OCI-LY7 (cell line): ENCODE results near the gene ROBO3. TPM values are rescaled to one million over a fixed set of nuclear protein-coding genes. Genes with fewer than 3 reads are reported as not detected.

Source experiments
- BruUV-seq: library from RNA; stranded (reverse); fragments of 400-500 nt; replicated peaks from 2 replicates; lab custom pipeline; 2021; lab: Mats Ljungman, UMichigan
- CTCF ChIA-PET: fragments of 300-600 bp; sonication (Branson Sonifier 250); formaldehyde crosslinking; loops from one replicate; lab custom pipeline; 2022; ENCODE audit warnings: antibody characterized with exemption; ENCODE audit not compliant: unreplicated experiment; lab: Charles Lee
- POLR2A ChIA-PET: fragments of 300-600 bp; sonication (Branson Sonifier 250); formaldehyde crosslinking; loops from one replicate; lab custom pipeline; 2022; ENCODE audit warnings: antibody characterized with exemption; lab: Charles Lee
- DNase-seq: peaks from one replicate; pipeline ENCODE4 v3.0.0-alpha.2; 2015; ENCODE audit warnings: low spot score
- H2AFZ ChIP-seq: fragments of 200-600 bp; sonication (generic), shearing (Covaris generic); 2 replicates; pipeline ENCODE4 v1.6.1; 2014; ENCODE audit warnings: mild to moderate bottlenecking, antibody characterized with exemption, low read length, moderate library complexity
- H3K27ac ChIP-seq: fragments of 200-600 bp; sonication (generic); 2 replicates; pipeline ENCODE4 v1.5.1; 2014; ENCODE audit warnings: mixed run types, low read depth, mild to moderate bottlenecking, moderate library complexity, low read length, inconsistent platforms; ENCODE audit not compliant: poor library complexity, severe bottlenecking
- H3K36me3 ChIP-seq: fragments of 200-600 bp; sonication (generic); 2 replicates; pipeline ENCODE4 v1.6.1; 2014; ENCODE audit warnings: mild to moderate bottlenecking, antibody characterized with exemption, low read length, moderate library complexity, mixed read lengths; ENCODE audit not compliant: insufficient read depth
- H3K4me1 ChIP-seq: fragments of 200-600 bp; sonication (generic); 2 replicates; pipeline ENCODE4 v1.5.1; 2014; ENCODE audit warnings: mild to moderate bottlenecking, low read length; ENCODE audit not compliant: insufficient read depth, poor library complexity, severe bottlenecking
- H3K4me2 ChIP-seq: fragments of 200-600 bp; sonication (generic); 2 replicates; pipeline ENCODE4 v1.6.1; 2014; ENCODE audit warnings: mild to moderate bottlenecking, low read length
- H3K4me3 ChIP-seq: fragments of 200-600 bp; sonication (generic); 2 replicates; pipeline ENCODE4 v1.5.1; 2014; ENCODE audit warnings: mild to moderate bottlenecking, low read depth, low read length; ENCODE audit not compliant: poor library complexity, severe bottlenecking
- H3K79me2 ChIP-seq: fragments of 200-600 bp; sonication (generic); 2 replicates; pipeline ENCODE4 v1.6.1; 2016; ENCODE audit warnings: low read depth, mild to moderate bottlenecking, low read length, moderate library complexity, mixed read lengths; ENCODE audit not compliant: insufficient read depth
- H3K9me2 ChIP-seq: fragments of 200-600 bp; sonication (generic); 2 replicates; pipeline ENCODE4 v1.6.1; 2016; ENCODE audit warnings: mild to moderate bottlenecking, low read length, mixed read lengths; ENCODE audit not compliant: insufficient read depth
- H3K9me3 ChIP-seq: fragments of 200-600 bp; sonication (generic); 2 replicates; pipeline ENCODE4 v1.6.1; 2014; ENCODE audit warnings: mild to moderate bottlenecking, mixed run types, low read length, mixed read lengths
- H4K20me1 ChIP-seq: fragments of 200-600 bp; sonication (generic); 2 replicates; pipeline ENCODE4 v1.6.1; 2014; ENCODE audit warnings: mild to moderate bottlenecking, antibody characterized with exemption, low read length, moderate library complexity, mixed read lengths; ENCODE audit not compliant: insufficient read depth
- EZH2phosphoT487 ChIP-seq: fragments of 200-600 bp; sonication (generic); IDR thresholded peaks from 2 replicates; pipeline ENCODE4 v1.6.1; 2018; ENCODE audit warnings: low read depth, borderline replicate concordance, mild to moderate bottlenecking, mixed run types, antibody characterized with exemption, low read length, moderate library complexity, mixed read lengths
- intact Hi-C: fragments of 100-400 bp; cut with micrococcal nuclease; formaldehyde crosslinking; loops from one replicate; pipeline ENCODE4 v1.10.0; 2022; ENCODE audit not compliant: unreplicated experiment
- total RNA-seq, 2 experiments: library from RNA; depleted of rRNA in 1 of 2; stranded (reverse); fragments of >200 nt in 1 of 2; shearing (Covaris generic) in 1 of 2; gene quantifications; 2 replicates each; pipeline ENCODE4 v1.2.3, GENCODE V29; 2014 to 2022
- TF ChIP-seq, protein P1 (sequence below): fragments of 200-600 bp; sonication (generic); conservative IDR thresholded peaks from 2 replicates; pipeline ENCODE4 v1.5.1; 2014; ENCODE audit warnings: mild to moderate bottlenecking, antibody characterized with exemption, low read length, moderate library complexity, mixed read lengths

Gene ROBO3
- total RNA-seq, 2 experiments from 2014 or later = 0.19 TPM; not detected in 1

DNA sequence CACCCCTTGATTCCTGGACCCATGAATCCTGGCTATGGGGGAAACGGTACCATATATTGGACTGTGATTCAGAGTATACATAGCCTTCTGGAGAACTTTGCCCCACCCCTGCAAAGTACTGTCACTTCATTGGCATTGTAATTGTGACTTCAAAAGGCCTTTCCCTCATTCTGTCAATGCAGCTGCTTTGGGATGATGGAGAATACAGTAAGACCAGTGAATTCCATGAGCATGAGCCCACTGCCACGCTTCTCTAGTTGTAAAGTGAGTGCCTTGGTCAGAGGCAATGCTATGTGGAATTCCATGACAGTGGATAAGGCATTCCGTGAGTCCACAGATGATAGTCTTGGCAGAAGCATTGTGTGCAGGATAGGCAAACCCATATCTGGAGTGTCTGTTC is 39.4 kb upstream of the ROBO3 start:
- no peaks in the 10 kb centered on the region for H3K9me3 ChIP-seq
- no peaks in the 10 kb centered on the region for H3K4me1 ChIP-seq
- H2AFZ ChIP-seq = no peak overlapping the region
- intact Hi-C loops = no loop called here
- no peaks in the 10 kb centered on the region for H3K9me2 ChIP-seq
- H3K4me2 ChIP-seq = no peak overlapping the region
- no peak overlapping the region for H3K4me3 ChIP-seq
- H4K20me1 ChIP-seq = no peaks in the 10 kb centered on the region
- no peak for TF ChIP-seq EZH2phosphoT487
- TF ChIP-seq, protein P1, sequence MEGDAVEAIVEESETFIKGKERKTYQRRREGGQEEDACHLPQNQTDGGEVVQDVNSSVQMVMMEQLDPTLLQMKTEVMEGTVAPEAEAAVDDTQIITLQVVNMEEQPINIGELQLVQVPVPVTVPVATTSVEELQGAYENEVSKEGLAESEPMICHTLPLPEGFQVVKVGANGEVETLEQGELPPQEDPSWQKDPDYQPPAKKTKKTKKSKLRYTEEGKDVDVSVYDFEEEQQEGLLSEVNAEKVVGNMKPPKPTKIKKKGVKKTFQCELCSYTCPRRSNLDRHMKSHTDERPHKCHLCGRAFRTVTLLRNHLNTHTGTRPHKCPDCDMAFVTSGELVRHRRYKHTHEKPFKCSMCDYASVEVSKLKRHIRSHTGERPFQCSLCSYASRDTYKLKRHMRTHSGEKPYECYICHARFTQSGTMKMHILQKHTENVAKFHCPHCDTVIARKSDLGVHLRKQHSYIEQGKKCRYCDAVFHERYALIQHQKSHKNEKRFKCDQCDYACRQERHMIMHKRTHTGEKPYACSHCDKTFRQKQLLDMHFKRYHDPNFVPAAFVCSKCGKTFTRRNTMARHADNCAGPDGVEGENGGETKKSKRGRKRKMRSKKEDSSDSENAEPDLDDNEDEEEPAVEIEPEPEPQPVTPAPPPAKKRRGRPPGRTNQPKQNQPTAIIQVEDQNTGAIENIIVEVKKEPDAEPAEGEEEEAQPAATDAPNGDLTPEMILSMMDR = no peak
- POLR2A ChIA-PET = no interaction called here
- DNase-seq = no peak
- BruUV-seq = no TSS peak
- H3K27ac ChIP-seq = no peak overlapping the region
- no peaks in the 10 kb centered on the region for H3K79me2 ChIP-seq
- CTCF ChIA-PET = no interaction called here
- H3K36me3 ChIP-seq = no peaks in the 10 kb centered on the region

DNA sequence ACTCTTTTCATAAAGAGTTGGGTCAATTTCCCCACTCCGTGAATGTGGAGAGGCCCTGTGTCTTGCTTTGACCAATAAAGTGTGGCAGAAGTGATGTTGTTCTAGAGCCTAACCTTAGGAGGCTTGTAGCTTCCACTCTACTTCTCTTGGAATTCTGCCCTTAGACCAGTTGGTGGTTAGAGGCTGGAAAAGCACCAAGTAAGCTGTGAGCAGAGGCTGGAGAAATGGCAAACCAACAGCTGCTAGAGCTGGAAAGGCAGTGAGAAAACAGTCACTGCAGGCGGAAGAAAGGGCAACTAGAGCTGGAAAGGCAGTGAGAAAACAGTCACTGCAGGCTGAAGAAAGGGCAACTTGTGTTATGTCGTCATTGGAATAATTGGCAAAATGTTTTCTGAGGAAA is 35.2 kb upstream of the ROBO3 start:
- no peak for TF ChIP-seq EZH2phosphoT487
- TF ChIP-seq, protein P1 = no peak
- H3K9me3 ChIP-seq = no peaks in the 10 kb centered on the region
- no peaks in the 10 kb centered on the region for H3K79me2 ChIP-seq
- H3K4me2 ChIP-seq = no peak overlapping the region
- no peak for DNase-seq
- no peak overlapping the region for H3K27ac ChIP-seq
- CTCF ChIA-PET = interaction anchor here (0.6 kb wide), 1 partner anchor 382 kb away, joined by 3 read pairs; no protein-coding TSS in a partner anchor
- no peaks in the 10 kb centered on the region for H3K9me2 ChIP-seq
- no TSS peak for BruUV-seq
- no peaks in the 10 kb centered on the region for H3K36me3 ChIP-seq
- no peak overlapping the region for H2AFZ ChIP-seq
- no peak overlapping the region for H3K4me3 ChIP-seq
- POLR2A ChIA-PET = no interaction called here
- intact Hi-C loops = no loop called here
- peaks cover 7% of the 10 kb centered on the region for H3K4me1 ChIP-seq
- no peaks in the 10 kb centered on the region for H4K20me1 ChIP-seq

DNA sequence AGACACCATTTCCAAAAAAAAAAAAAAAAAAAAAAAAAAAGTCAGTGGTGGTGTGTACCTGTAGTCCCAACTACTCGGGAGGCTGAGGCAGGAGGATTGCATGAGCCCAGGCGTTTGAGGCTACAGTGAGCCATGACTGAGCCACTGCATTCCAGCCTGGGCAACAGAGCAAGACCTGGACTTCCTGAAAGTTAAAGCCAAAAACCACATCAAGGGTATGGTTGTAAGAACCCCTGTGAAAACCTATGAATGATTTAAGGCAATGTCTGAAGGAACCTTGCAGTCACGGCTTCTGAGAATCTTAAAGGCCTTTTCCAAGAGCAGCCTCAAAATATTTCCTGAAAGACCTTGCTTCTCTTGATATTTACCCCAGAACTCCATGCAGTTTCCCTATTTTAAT is 34.5 kb upstream of the ROBO3 start:
- TF ChIP-seq, protein P1 = no peak
- no peak for TF ChIP-seq EZH2phosphoT487
- H3K79me2 ChIP-seq = no peaks in the 10 kb centered on the region
- DNase-seq = no peak
- CTCF ChIA-PET = no interaction called here
- H3K9me2 ChIP-seq = no peaks in the 10 kb centered on the region
- no peaks in the 10 kb centered on the region for H4K20me1 ChIP-seq
- POLR2A ChIA-PET = interaction anchor here (0.6 kb wide), 1 partner anchor 152 kb away, joined by 3 read pairs; no protein-coding TSS in a partner anchor
- no peak overlapping the region for H3K27ac ChIP-seq
- no peak overlapping the region for H3K4me3 ChIP-seq
- no peaks in the 10 kb centered on the region for H3K36me3 ChIP-seq
- H3K4me2 ChIP-seq = no peak overlapping the region
- no peak overlapping the region for H2AFZ ChIP-seq
- no peaks in the 10 kb centered on the region for H3K9me3 ChIP-seq
- BruUV-seq = no TSS peak
- intact Hi-C loops = no loop called here
- peaks cover 15% of the 10 kb centered on the region for H3K4me1 ChIP-seq
